Activated CD8-positive, alpha-beta T cell treated with anti-CD3 and anti-CD28 coated beads for 36 hours (primary cell): Measurements from ENCODE around the gene CDC14C. TPM values are rescaled to one million over a fixed set of nuclear protein-coding genes. Genes with fewer than 3 reads are reported as not detected.

Experiments
- ATAC-seq: fragments of 200-7000 bp; cut with Tn5 transposase; one replicate; pipeline ENCODE4 v1.10.0; 2021; ENCODE audit warnings: mild to moderate bottlenecking, moderate library complexity
- CTCF ChIA-PET: fragments of 350-600 bp; sonication (Branson Sonifier 250); formaldehyde crosslinking; loops from one replicate; lab custom pipeline; 2021; ENCODE audit warnings: antibody characterized with exemption; lab: Charles Lee
- POLR2A ChIA-PET: fragments of 350-600 bp; sonication (Branson Sonifier 250); formaldehyde crosslinking; loops from one replicate; lab custom pipeline; 2021; ENCODE audit warnings: antibody characterized with exemption; lab: Charles Lee
- DNase-seq: peaks from one replicate; pipeline ENCODE4 v3.0.0-alpha.2; 2020
- H3K27ac Mint-ChIP-seq: one replicate; pipeline ENCODE4 v1.8.0; 2021; ENCODE audit warnings: mild to moderate bottlenecking, mixed read lengths
- H3K27me3 Mint-ChIP-seq: one replicate; pipeline ENCODE4 v1.8.0; 2021; ENCODE audit warnings: mixed read lengths
- H3K36me3 Mint-ChIP-seq: one replicate; pipeline ENCODE4 v1.8.0; 2021; ENCODE audit warnings: low read depth, mixed read lengths
- H3K4me1 Mint-ChIP-seq: one replicate; pipeline ENCODE4 v1.8.0; 2021; ENCODE audit warnings: low read depth, mixed read lengths
- H3K4me3 Mint-ChIP-seq: one replicate; pipeline ENCODE4 v1.8.0; 2021; ENCODE audit warnings: mild to moderate bottlenecking, moderate library complexity, mixed read lengths
- H3K9me3 Mint-ChIP-seq: one replicate; pipeline ENCODE4 v1.8.0; 2021; ENCODE audit warnings: mixed read lengths
- CTCF ChIP-seq: fragments of 200-600 bp; IDR thresholded peaks from one replicate; pipeline ENCODE4 v1.8.0; 2022; ENCODE audit warnings: antibody characterized with exemption, mild to moderate bottlenecking
- intact Hi-C: fragments of 100-400 bp; cut with micrococcal nuclease; formaldehyde crosslinking; loops from one replicate; pipeline ENCODE4 v1.10.0; 2022
- total RNA-seq, 2 experiments: library from RNA; stranded (reverse); gene quantifications; one replicate each; pipeline ENCODE4 v1.2.3, GENCODE V29; 2021

The CDC14C gene
- total RNA-seq, 2 experiments from 2014 or later = not detected

- DNase-seq (no peak), ATAC-seq (no peak)
- H3K27me3 Mint-ChIP-seq = no peaks in the 10 kb centered on the region
- TF ChIP-seq CTCF = no peak
- H3K36me3 Mint-ChIP-seq = no peaks in the 10 kb centered on the region
- intact Hi-C loops = no loop called here
- no peaks in the 10 kb centered on the region for H3K4me1 Mint-ChIP-seq
- no peak overlapping the region for H3K27ac Mint-ChIP-seq
- H3K4me3 Mint-ChIP-seq = no peak overlapping the region
- CTCF ChIA-PET = no interaction called here
- POLR2A ChIA-PET = no interaction called here
- no peaks in the 10 kb centered on the region for H3K9me3 Mint-ChIP-seq
These were observed 7.1 kb downstream of the CDC14C start for GRCh38 chr7:48931481-48931880.

GRCh38 chr7:48932126-48932910 is 8.0 kb downstream of the CDC14C start:
- intact Hi-C loops = no loop called here
- ATAC-seq = no peak
- Mint-ChIP-seq H3K27ac (no peak overlapping the region), H3K9me3 (no peaks in the 10 kb centered on the region), H3K4me1 (no peaks in the 10 kb centered on the region), H3K4me3 (no peak overlapping the region), H3K36me3 (no peaks in the 10 kb centered on the region), H3K27me3 (no peaks in the 10 kb centered on the region)
- ChIA-PET CTCF (no interaction called here), POLR2A (no interaction called here)
- TF ChIP-seq CTCF = no peak
- no peak for DNase-seq

- H3K36me3 Mint-ChIP-seq = no peaks in the 10 kb centered on the region
- ChIA-PET POLR2A (no interaction called here), CTCF (interaction anchor here (0.6 kb wide), 1 partner anchor 111 kb away, joined by 3 read pairs; no protein-coding TSS in a partner anchor)
- no peaks in the 10 kb centered on the region for H3K9me3 Mint-ChIP-seq
- intact Hi-C loops = no loop called here
- no peak for TF ChIP-seq CTCF
- no peaks in the 10 kb centered on the region for H3K27me3 Mint-ChIP-seq
- H3K27ac Mint-ChIP-seq = no peak overlapping the region
- no peaks in the 10 kb centered on the region for H3K4me1 Mint-ChIP-seq
- DNase-seq (no peak), ATAC-seq (no peak)
- no peak overlapping the region for H3K4me3 Mint-ChIP-seq
These were observed 9.3 kb downstream of the CDC14C start for GRCh38 chr7:48933549-48934085.

- H3K27me3 Mint-ChIP-seq = no peaks in the 10 kb centered on the region
- ATAC-seq = no peak
- H3K36me3 Mint-ChIP-seq = no peaks in the 10 kb centered on the region
- no peaks in the 10 kb centered on the region for H3K4me1 Mint-ChIP-seq
- no peak overlapping the region for H3K27ac Mint-ChIP-seq
- ChIA-PET CTCF (interaction anchor here (1.0 kb wide), 1 partner anchor 184 kb away, joined by 3 read pairs; no protein-coding TSS in a partner anchor), POLR2A (no interaction called here)
- no peak for TF ChIP-seq CTCF
- intact Hi-C loops = no loop called here
- no peak overlapping the region for H3K4me3 Mint-ChIP-seq
- DNase-seq = no peak
- H3K9me3 Mint-ChIP-seq = no peaks in the 10 kb centered on the region
These were observed 14.4 kb downstream of the CDC14C start for GRCh38 chr7:48938539-48939295.
